SHP77 (cell line): ENCODE measurements around the gene CACTIN.

Source experiments
- DNase-seq, 2 experiments: peaks; one replicate each; lab custom pipeline; 2025; lab: John Stamatoyannopoulos, UW

The CACTIN gene

GRCh38 chr19:3627351-3627723 is 747 bp upstream of the CACTIN start:
- no peak for DNase-seq

DNA sequence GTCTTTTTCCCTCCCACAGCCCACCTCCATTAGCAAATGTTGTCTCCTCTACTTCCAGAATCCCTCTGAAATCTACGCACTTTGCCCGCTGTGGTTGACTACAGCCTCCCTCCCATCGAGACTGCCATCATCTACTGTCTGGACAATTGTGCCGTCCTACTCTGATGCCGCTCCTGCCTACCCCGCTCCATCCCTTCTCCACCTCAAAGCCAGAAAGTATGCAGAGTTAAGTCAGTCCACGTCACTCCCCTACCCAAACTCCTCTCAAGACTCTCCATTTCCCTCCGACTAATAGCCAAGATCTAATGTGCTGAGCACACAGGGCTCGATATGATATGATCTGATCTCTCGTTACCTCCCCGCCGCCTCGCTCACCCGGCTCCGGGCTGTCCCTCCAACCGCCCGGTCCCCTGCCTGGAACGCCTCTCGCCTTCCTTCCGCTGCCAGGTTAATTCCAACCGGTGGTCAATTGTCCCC is 556 bp downstream of the CACTIN start:
- no peak for DNase-seq

GRCh38 chr19:3623716-3624115 is 2.9 kb downstream of the CACTIN start:
- no peak for DNase-seq

DNA sequence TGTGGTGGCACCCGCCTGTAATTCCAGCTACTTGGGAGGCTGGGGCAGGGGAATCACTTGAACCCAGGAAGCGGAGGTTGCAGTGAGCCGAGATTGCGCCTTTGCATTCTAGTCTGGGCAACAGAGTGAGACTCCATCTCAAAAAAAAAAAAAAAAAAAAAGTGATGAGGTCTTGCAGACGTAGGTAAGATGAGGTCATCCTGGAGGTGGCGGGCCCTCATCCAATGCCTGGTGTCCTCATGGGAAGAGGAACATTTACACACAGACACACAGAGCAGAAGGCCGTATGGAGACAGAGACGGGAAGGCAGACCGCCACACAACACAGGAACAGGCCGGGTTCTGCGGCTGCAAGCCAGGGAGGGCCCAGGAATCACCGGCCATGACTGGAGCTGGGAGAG is 4.4 kb downstream of the CACTIN start:
- DNase-seq: no peak

- DNase-seq: no peak
These were observed 4.9 kb downstream of the CACTIN start for GRCh38 chr19:3621689-3622088.

GRCh38 chr19:3620817-3621547 is 5.6 kb downstream of the CACTIN start:
- no peak for DNase-seq

DNA sequence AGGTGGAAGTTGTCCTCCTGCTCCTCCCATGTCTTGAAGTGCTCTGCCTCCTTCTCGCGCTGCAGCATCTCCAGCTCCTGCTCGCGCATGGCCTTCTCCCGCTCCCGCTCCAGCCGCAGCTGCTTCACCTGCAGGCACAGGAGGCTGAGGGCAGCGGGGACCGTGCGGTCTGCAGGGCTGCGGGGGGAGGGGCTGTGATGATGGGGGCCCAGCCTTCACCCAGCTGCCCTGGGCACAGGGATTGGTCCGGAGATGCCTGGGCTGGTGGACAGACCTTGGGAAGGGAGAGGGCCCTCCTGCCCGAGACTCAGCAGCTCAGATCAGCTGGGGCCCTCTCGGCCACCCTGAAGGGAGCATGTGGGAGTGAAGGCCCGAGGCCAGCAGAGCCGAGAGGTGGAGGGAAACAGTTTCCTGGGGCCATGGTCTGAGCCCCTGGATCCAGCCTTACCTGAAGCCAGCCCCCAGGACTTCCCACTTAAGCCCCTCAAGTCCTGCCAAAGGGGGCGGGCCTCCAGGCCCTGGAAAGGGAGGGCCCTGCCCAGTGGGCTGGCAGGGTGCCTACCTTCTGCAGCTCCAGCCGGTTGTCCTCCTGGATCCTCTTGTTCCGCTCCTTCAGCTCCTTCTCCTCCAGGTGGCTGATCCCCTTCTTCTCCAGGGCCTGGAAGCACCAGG is 6.3 kb downstream of the CACTIN start:
- no peak for DNase-seq

DNA sequence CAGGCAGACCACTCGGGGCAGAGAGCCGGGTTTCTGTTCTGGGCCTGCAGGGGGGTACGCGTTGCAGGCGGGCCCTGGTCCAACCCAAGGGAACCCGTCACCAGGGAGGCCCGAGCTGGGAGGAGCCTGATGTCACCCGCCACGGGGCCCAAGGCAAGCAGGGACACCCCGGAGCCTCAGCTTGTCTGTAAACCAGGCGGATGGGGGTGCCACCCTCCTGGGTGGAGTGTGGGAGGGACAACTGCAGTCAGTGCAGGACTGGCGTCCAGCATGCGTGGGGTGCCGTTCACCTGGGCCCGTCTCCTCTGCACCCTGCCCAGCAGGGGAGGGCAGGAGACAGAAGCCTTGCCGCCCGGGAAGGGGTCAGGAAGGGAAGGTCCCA is 7.0 kb downstream of the CACTIN start:
- DNase-seq: no peak

GRCh38 chr19:3618811-3619630 is 7.6 kb downstream of the CACTIN start:
- DNase-seq: no peak

GRCh38 chr19:3618144-3618810 is 8.3 kb downstream of the CACTIN start:
- no peak for DNase-seq

DNA sequence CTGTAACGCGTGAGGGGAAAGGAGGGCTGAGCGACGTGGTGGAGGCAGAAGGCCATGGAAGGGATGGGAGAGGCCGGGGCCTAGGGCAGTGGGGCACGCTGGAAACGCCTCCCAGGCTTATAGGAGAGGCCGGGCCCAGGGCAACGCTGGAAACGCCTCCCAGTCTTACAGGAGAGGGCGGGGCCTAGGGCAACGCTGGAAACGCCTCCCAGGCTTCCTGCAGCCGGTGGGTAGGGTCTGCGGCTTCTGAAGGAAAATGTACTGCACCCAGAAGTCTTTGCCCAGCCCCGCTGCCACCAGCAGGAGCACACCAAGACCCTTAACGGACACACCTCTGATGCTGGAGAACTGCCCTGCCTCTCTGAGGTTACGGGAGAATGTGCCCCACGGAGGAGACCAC is 9.1 kb downstream of the CACTIN start:
- no peak for DNase-seq

DNA sequence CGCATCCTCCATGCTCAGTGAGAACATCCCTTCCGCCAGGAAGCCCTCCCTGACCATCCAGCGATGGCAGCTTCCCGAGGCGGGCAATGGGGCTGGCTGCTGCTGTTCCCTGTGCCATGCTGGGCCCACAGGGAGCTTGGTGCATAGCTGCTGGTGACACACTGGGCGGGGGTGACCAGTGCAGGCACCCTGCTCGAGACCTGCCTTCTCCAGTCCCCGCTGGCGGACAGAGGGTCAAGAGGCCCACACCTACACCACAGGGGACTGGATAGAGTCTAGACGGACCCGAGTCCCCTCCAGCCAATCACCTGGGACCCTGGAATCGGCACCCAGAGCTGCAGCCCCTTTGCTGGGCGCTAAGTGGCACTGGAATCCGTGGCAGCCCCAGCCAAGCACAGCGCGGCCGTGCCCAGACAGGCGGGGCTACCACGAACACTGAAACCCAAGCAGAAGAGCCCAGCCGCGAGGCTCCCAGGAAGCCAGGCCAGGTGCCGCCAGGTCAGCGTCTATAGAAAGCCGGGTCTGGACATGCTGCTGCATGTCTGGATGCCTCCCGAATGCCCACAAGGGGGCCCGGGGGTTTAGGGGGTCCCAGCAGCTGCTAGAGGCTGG is 11.0 kb downstream of the CACTIN start:
- no peak for DNase-seq

GRCh38 chr19:3614858-3615505 is 11.6 kb downstream of the CACTIN start:
- no peak for DNase-seq

DNA sequence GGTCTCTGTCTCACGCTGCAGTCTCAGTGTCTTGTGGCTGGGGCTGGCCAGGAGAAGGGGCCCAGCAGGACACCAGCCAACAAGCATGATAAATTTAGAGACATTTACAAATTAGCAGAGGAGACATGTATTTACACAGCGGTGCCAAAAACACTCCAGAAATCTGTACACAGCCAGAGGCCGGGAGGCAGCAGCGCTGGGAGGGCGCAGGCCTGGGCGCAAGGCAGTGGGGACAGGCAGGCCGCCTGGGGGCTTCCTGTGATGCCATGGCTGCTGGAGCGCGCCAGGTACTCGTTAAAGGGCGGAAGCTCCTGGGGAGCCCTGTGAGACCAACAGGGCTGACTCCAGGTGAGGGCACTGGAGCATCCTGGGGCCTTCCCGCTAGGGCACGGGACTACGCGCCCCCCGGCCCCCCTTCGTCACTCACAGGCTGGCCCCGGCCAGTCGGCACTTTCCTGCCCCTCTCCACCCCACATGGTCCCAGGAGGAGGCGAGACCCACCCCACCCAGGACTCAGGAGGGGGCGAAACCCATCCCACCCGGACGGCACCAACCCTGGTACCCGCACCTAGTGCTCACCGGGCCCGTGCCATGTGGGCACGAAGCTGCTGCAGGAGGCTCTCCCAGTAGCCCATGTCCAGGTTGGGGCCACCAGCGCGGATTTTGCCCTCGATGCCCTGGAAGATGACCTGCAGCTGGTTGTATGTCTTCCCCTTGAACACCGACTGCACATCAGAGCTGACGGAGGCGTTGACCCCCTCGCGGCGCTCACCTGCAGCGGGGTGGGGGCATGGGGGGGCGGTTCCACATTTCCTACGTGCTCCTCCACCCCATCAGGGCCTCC is 12.6 kb downstream of the CACTIN start:
- no peak for DNase-seq

DNA sequence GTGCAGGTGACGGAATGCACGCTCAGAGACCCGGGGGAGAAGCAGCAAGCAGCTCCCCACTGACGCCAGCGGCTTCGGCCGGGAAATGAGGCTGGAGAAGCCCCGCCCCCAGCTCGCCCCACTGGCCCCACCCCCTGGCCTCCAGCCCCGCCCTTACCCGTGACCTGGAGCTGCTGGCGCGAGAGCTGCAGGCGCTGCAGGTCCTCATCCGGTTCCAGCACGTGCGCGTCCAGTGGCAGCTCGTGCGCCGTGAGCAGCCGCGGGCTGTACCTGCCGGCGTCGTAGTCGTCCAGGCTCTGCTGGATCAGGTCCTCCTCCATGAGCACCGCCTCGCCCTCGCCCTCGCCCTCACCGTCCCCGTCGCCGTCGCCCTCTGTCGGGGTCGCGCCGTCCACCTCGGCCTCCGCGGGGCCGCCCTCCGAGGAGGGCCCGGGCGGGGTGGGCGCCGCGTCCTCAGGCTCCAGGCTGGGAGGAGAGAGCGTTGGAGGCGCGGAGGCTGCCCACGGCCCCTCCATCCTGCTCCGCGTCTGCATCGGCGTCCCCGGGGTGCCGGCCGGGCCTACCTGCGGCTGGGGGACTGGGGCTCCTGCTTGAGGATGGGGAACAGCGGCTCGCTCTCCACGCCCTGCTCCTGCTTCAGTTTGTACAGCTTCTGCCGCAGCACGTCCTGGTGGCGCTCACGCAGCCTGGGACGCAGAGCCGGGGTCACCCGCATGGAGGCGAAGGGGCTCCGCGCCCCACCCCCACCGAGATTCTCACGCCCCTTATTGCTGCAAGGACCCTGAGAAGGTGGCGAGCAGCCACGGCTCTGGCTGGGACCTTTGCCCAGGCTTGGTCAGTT is 13.5 kb downstream of the CACTIN start:
- DNase-seq: no peak

DNA sequence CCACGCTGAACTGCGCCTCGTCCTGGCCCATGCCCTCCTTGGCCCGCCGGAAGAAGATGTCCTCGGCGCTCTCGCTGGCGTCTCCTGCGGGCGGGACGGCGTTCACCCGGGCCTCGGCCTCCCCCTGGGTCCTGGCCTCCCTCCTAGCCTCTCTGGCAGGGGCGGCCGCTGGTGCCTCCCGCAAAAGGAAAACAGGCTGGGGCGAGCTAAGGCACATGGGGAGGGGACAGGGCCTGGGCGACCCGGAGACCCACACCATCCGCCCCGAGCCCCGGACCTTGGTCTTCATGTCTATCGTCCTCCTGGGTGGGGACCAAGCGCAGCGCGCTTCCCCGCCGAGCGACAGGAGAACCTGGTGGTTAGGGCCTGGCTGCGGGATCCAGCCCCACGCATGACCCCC is 14.3 kb downstream of the CACTIN start:
- DNase-seq: no peak

GRCh38 chr19:3611841-3612240 is 14.7 kb downstream of the CACTIN start:
- DNase-seq: no peak

GRCh38 chr19:3610745-3611717 is 15.6 kb downstream of the CACTIN start:
- DNase-seq: no peak
